Peyer's patch (tissue), 4 donors: ENCODE data around the gene ZBTB42.

Experiments used
- CTCF ChIP-seq, 6 experiments: fragments of 450-650 bp in 4 of 6; fragments of 200-600 bp in 2 of 6; sonication (generic) in 1 of 6; IDR thresholded peaks; one replicate each; pipeline ENCODE4 v1.5.1; 2017 to 2019; ENCODE audit warnings: antibody characterized with exemption in 6 of 6, mild to moderate bottlenecking in 3 of 6, moderate library complexity in 1 of 6
- POLR2A ChIP-seq, 2 donors: fragments of 450-650 bp; IDR thresholded peaks; one replicate each; pipeline ENCODE4 v1.5.1; 2017; ENCODE audit warnings: antibody characterized with exemption in 2 of 2, mild to moderate bottlenecking in 2 of 2, moderate library complexity in 2 of 2

DNA sequence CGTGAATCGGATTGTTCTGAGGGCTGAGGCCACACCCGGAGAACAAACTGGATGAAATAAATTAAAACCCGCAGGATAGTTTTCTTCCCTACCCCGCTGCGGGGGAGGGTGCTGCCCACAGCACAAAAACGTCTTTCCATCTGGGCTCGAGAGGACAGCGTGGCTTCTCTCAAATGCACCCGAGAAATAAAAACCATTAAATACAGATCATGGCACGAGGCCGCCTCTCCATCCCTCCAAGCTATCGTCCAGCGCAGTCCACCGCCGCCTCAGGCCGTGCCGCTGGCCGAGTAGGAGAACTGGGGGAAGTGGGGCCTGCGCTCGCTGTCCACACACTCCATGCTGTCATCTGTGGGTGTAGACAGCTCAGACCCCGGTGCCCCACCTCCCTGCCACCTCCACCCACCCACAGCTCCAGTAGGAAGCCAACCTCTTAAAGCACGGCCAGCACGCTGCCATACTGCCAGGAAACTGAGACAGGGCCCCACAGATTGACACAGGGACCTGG lies 30.8 kb upstream of the ZBTB42 start:
- TF ChIP-seq CTCF (IDR thresholded peaks at IDR 0.05) (no peak), POLR2A (IDR thresholded peaks at IDR 0.05) (no peak)
